HepG2 (cell line): ENCODE measurements around the gene CENPC.
"Not testable (repeated sequence)": the region's sequence is repeated elsewhere in the genome, so short reads cannot be mapped to it uniquely, and the experiment has no call there.

Source experiments
- EZH2 ChIP-seq: conservative IDR thresholded peaks from 2 replicates; pipeline ENCODE4 v1.6.1; 2012; ENCODE audit warnings: mild to moderate bottlenecking, low read depth, low read length, moderate library complexity
- MAF1 ChIP-seq: sonication (generic); formaldehyde crosslinking; IDR thresholded peaks from 2 replicates; pipeline ENCODE4 v1.5.0; 2020; ENCODE audit warnings: missing genetic modification reagents, borderline replicate concordance
- SIN3A ChIP-seq: IDR thresholded peaks from 2 replicates; pipeline ENCODE4 v1.6.1; 2011; ENCODE audit warnings: low read depth, mild to moderate bottlenecking, control low read depth, low read length, borderline replicate concordance

DNA sequence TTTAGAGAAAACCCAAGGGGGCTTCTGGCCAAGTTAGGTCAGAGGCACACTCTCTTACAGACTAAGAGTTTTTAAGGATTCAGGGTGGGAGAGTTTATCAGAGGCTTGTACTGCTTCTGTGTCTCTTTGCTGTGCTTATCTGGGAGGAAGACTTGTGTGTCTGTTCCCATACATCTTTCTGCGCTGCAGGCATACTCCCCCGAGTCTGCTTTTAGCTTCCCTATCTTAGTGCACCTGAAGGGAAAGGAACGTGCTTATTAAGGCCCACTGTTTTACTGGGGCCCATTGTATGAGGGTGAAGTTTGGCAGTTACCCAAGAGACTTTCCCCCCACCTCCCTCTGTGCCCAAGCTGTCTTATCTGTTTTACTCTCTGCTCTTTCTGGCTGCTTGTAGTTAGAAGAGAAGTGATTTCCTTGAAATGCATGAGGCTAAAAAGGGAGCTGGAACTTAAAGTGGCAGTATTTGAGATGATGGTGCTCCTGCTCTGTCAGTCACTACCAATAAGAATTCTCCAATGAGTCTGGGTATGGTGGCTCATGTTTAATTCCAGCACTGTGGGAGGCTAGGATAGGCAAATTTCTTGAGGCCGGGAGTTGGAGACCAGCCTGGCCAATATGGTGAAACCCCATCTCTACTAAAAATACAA, 7.0 kb upstream of the CENPC start:
- TF ChIP-seq MAF1 (CRISPR knock-in tag); SIN3A; EZH2: not testable (repeated sequence)
